ENCODE data around the gene PBRM1. TPM values are rescaled to one million over a fixed set of nuclear protein-coding genes. Genes with fewer than 3 reads are reported as not detected.

PBRM1 gene
- polyA plus RNA-seq, 1 experiment = 40.6 TPM

- Histone ChIP-seq H3K27ac (ENCODE audit: low read depth, low read length) (no peak overlapping the region), H3K27me3 (ENCODE audit: control insufficient read depth, insufficient read depth, low read length) (no peaks in the 10 kb centered on the region), H3K9me3 (ENCODE audit: control insufficient read depth, insufficient read depth, low read length) (no peaks in the 10 kb centered on the region), H3K4me3 (ENCODE audit: low read depth, low read length) (no peak overlapping the region)
- ChIA-PET POLR2A (interaction anchor here (1.0 kb wide), 1 partner anchor 9 kb away, joined by 3 read pairs; no protein-coding TSS in a partner anchor), CTCF (no interaction called here)
- no peak for DNase-seq (ENCODE audit: low read depth, low spot score)
- TF ChIP-seq CTCF (IDR thresholded peaks at IDR 0.05; ENCODE audit: low read depth, low read length) = no peak
These were observed 10.3 kb upstream of the PBRM1 start for GRCh38 chr3:52695798-52696671.

GRCh38 chr3:52694528-52695189 lies 8.9 kb upstream of the PBRM1 start:
- Histone ChIP-seq H3K4me3 (ENCODE audit: low read depth, low read length) (no peak overlapping the region), H3K27me3 (ENCODE audit: control insufficient read depth, insufficient read depth, low read length) (no peaks in the 10 kb centered on the region), H3K9me3 (ENCODE audit: control insufficient read depth, insufficient read depth, low read length) (no peaks in the 10 kb centered on the region), H3K27ac (ENCODE audit: low read depth, low read length) (no peak overlapping the region)
- no peak for DNase-seq (ENCODE audit: low read depth, low spot score)
- ChIA-PET CTCF (no interaction called here), POLR2A (no interaction called here)
- no peak for TF ChIP-seq CTCF (IDR thresholded peaks at IDR 0.05; ENCODE audit: low read depth, low read length)

- no peak for DNase-seq (ENCODE audit: low read depth, low spot score)
- no peak overlapping the region for H3K4me3 ChIP-seq (ENCODE audit: low read depth, low read length)
- ChIA-PET CTCF (interaction anchor here (0.5 kb wide), 1 partner anchor 372 kb away, joined by 3 read pairs; no protein-coding TSS in a partner anchor), POLR2A (no interaction called here)
- no peak overlapping the region for H3K27ac ChIP-seq (ENCODE audit: low read depth, low read length)
- H3K9me3 ChIP-seq (ENCODE audit: control insufficient read depth, insufficient read depth, low read length) = no peaks in the 10 kb centered on the region
- TF ChIP-seq CTCF (IDR thresholded peaks at IDR 0.05; ENCODE audit: low read depth, low read length) = no peak
- no peaks in the 10 kb centered on the region for H3K27me3 ChIP-seq (ENCODE audit: control insufficient read depth, insufficient read depth, low read length)
These were observed 7.4 kb upstream of the PBRM1 start for GRCh38 chr3:52693071-52693470.

- no peak for TF ChIP-seq CTCF (IDR thresholded peaks at IDR 0.05; ENCODE audit: low read depth, low read length)
- Histone ChIP-seq H3K9me3 (ENCODE audit: control insufficient read depth, insufficient read depth, low read length) (no peaks in the 10 kb centered on the region), H3K4me3 (ENCODE audit: low read depth, low read length) (no peak overlapping the region), H3K27ac (ENCODE audit: low read depth, low read length) (no peak overlapping the region), H3K27me3 (ENCODE audit: control insufficient read depth, insufficient read depth, low read length) (no peaks in the 10 kb centered on the region)
- DNase-seq (ENCODE audit: low read depth, low spot score) = no peak
- CTCF ChIA-PET = no interaction called here
- POLR2A ChIA-PET = interaction anchor here (1.8 kb wide), 1 partner anchor 20 kb away, joined by 4 read pairs; no protein-coding TSS in a partner anchor
These were observed 4.8 kb upstream of the PBRM1 start for GRCh38 chr3:52690560-52690959.

GRCh38 chr3:52689151-52689550 lies 3.4 kb upstream of the PBRM1 start:
- Histone ChIP-seq H3K9me3 (ENCODE audit: control insufficient read depth, insufficient read depth, low read length) (no peaks in the 10 kb centered on the region), H3K27me3 (ENCODE audit: control insufficient read depth, insufficient read depth, low read length) (no peaks in the 10 kb centered on the region), H3K4me3 (ENCODE audit: low read depth, low read length) (no peak overlapping the region), H3K27ac (ENCODE audit: low read depth, low read length) (no peak overlapping the region)
- CTCF ChIA-PET = no interaction called here
- TF ChIP-seq CTCF (IDR thresholded peaks at IDR 0.05; ENCODE audit: low read depth, low read length) = no peak
- DNase-seq (ENCODE audit: low read depth, low spot score) = no peak
- POLR2A ChIA-PET = interaction anchor here (1.1 kb wide), 1 partner anchor 16 kb away, joined by 3 read pairs; the partner anchor contains the start of genes GLT8D1 and SPCS1
